HepG2 (cell line): ENCODE results near the gene DPYD. TPM values are rescaled to one million over a fixed set of nuclear protein-coding genes. Genes with fewer than 3 reads are reported as not detected.

ENCODE experiments used
- ATAC-seq: fragments of 200-7000 bp; cut with Tn5 transposase; 3 replicates; pipeline ENCODE4 v1.9.1; 2020; ENCODE audit warnings: mild to moderate bottlenecking, moderate library complexity
- BruUV-seq: library from RNA; stranded (reverse); fragments of 400-500 nt; replicated peaks from 2 replicates; lab custom pipeline; 2021; lab: Mats Ljungman, UMichigan
- CTCF ChIA-PET: fragments of 300-600 bp; formaldehyde crosslinking; extraction: SDS; loops from one replicate; lab custom pipeline; 2021; ENCODE audit warnings: low total read pairs, inconsistent platforms, low intra/inter-chr PET ratio; lab: Yijun Ruan, JAX
- POLR2A ChIA-PET: fragments of 350-600 bp; sonication (Branson Sonifier 250); formaldehyde crosslinking; loops from one replicate; lab custom pipeline; 2020; ENCODE audit warnings: antibody characterized with exemption, inconsistent platforms; lab: Yijun Ruan, JAX
- DNase-seq: peaks from one replicate; pipeline ENCODE4 v3.0.0-alpha.2; 2015; ENCODE audit warnings: low spot score
- FAIRE-seq: peaks from 3 replicates; lab custom pipeline; 2011; peaks lifted over from hg19 to GRCh38; lab: Jason Lieb, UNC
- H2AFZ ChIP-seq: one replicate; pipeline ENCODE4 v1.6.1; 2011; ENCODE audit warnings: low read length, inconsistent platforms
- H3K27ac ChIP-seq: fragments of 300-600 bp; 3 replicates; pipeline ENCODE4 v1.8.0; 2011; ENCODE audit warnings: mixed run types, mild to moderate bottlenecking, mixed read lengths, low read length, inconsistent platforms; ENCODE audit not compliant: insufficient read depth; ENCODE audit errors: extremely low read length
- H3K27me3 ChIP-seq, 2 experiments: fragments of 200-600 bp in 1 of 2; 2 replicates in 1 of 2; 3 replicates in 1 of 2; pipeline versions ENCODE4 v1.6.0 to v1.8.0; 2011; ENCODE audit warnings: low read length in 2 of 2, mild to moderate bottlenecking in 2 of 2, moderate library complexity in 2 of 2, inconsistent platforms in 1 of 2; ENCODE audit not compliant: insufficient read depth in 2 of 2, control insufficient read depth in 1 of 2
- H3K36me3 ChIP-seq, 2 experiments: fragments of 200-600 bp in 1 of 2; replicated peaks in 1 of 2; 2 replicates in 1 of 2; 3 replicates in 1 of 2; pipeline versions ENCODE4 v1.5.1 to v1.8.0; 2011; ENCODE audit warnings: low read length in 2 of 2, inconsistent platforms in 1 of 2; ENCODE audit not compliant: insufficient read depth in 2 of 2, control insufficient read depth in 1 of 2
- H3K4me1 ChIP-seq: 2 replicates; pipeline ENCODE4 v1.5.1; 2012; ENCODE audit warnings: low read length, inconsistent platforms; ENCODE audit not compliant: insufficient read depth
- H3K4me2 ChIP-seq: 2 replicates; pipeline ENCODE4 v1.6.0; 2011; ENCODE audit warnings: low read depth, low read length, inconsistent platforms
- H3K4me3 ChIP-seq, 3 experiments: fragments of 200-600 bp in 1 of 3; sonication (generic), shearing (Covaris generic) in 1 of 3; replicated peaks in 1 of 3; 2 replicates each; pipeline ENCODE4 v1.5.1; 2011 to 2016; ENCODE audit warnings: low read length in 3 of 3, inconsistent platforms in 2 of 3, low read depth in 2 of 3, mild to moderate bottlenecking in 2 of 3, control low read depth in 1 of 3, mixed read lengths in 1 of 3; ENCODE audit not compliant: insufficient read depth in 1 of 3
- H3K79me2 ChIP-seq: one replicate; pipeline ENCODE4 v1.6.1; 2011; ENCODE audit warnings: low read length, inconsistent platforms; ENCODE audit not compliant: insufficient read depth
- H3K9ac ChIP-seq: 2 replicates; pipeline ENCODE4 v1.6.0; 2011; ENCODE audit warnings: mild to moderate bottlenecking, low read depth, low read length, inconsistent platforms; ENCODE audit not compliant: insufficient read depth
- H3K9me3 ChIP-seq: 2 replicates; pipeline ENCODE4 v1.5.1; 2012; ENCODE audit warnings: mild to moderate bottlenecking, low read length
- H4K20me1 ChIP-seq: 2 replicates; pipeline ENCODE4 v1.6.0; 2011; ENCODE audit warnings: inconsistent platforms, mild to moderate bottlenecking, low read length, moderate library complexity; ENCODE audit not compliant: insufficient read depth
- BATF2 ChIP-seq: sonication (generic); formaldehyde crosslinking; IDR thresholded peaks from 2 replicates; pipeline ENCODE4 v1.8.0; 2022; ENCODE audit warnings: mild to moderate bottlenecking, missing genetic modification reagents, moderate library complexity
- CC2D1A ChIP-seq: sonication (generic); formaldehyde crosslinking; IDR thresholded peaks from 2 replicates; pipeline ENCODE4 v1.8.1; 2023; ENCODE audit warnings: mild to moderate bottlenecking, missing genetic modification reagents
- CREBL2 ChIP-seq: sonication (generic); formaldehyde crosslinking; IDR thresholded peaks from 2 replicates; pipeline ENCODE4 v1.8.1; 2023; ENCODE audit warnings: missing genetic modification reagents, mild to moderate bottlenecking, borderline replicate concordance
- DPF2 ChIP-seq: sonication (generic); formaldehyde crosslinking; IDR thresholded peaks from 2 replicates; pipeline ENCODE4 v1.4.0; 2020; ENCODE audit warnings: mild to moderate bottlenecking, low read depth, missing genetic modification reagents, borderline replicate concordance
- GATAD1 ChIP-seq: IDR thresholded peaks from 2 replicates; pipeline ENCODE4 v1.6.1; 2016; ENCODE audit warnings: missing genetic modification reagents, missing compliant biosample characterization
- HNRNPUL1 ChIP-seq: fragments of 200-400 bp; formaldehyde crosslinking; IDR thresholded peaks from 2 replicates; pipeline ENCODE4 v1.6.1; 2017; ENCODE audit warnings: low read depth, mild to moderate bottlenecking, low read length, moderate library complexity
- KDM2A ChIP-seq: sonication (generic); formaldehyde crosslinking; IDR thresholded peaks from 2 replicates; pipeline ENCODE4 v1.4.0; 2020; ENCODE audit warnings: low read depth, missing genetic modification reagents, borderline replicate concordance
- KLF16 ChIP-seq, 2 experiments: sonication (generic) in 1 of 2; formaldehyde crosslinking in 1 of 2; IDR thresholded peaks; 2 replicates each; pipeline versions ENCODE4 v1.6.1 to v1.8.0; 2016 to 2023; ENCODE audit warnings: missing genetic modification reagents in 2 of 2, missing compliant biosample characterization in 1 of 2
- MTA3 ChIP-seq: sonication (generic); formaldehyde crosslinking; IDR thresholded peaks from 2 replicates; pipeline ENCODE4 v1.4.0; 2020; ENCODE audit warnings: missing genetic modification reagents
- NFE2L2 ChIP-seq: fragments of 150-350 bp; IDR thresholded peaks from 2 replicates; pipeline ENCODE4 v1.6.1; 2014; ENCODE audit warnings: low read length
- ZNF207 ChIP-seq: fragments of 450-650 bp; IDR thresholded peaks from 2 replicates; pipeline ENCODE4 v1.6.1; 2016; ENCODE audit warnings: antibody characterized with exemption, borderline replicate concordance
- ZNF616 ChIP-seq: sonication (generic); formaldehyde crosslinking; IDR thresholded peaks from 2 replicates; pipeline ENCODE4 v1.5.0; 2020; ENCODE audit warnings: low read depth, mild to moderate bottlenecking, missing genetic modification reagents
- WGBS: methylation state at CpG from one replicate; pipeline ENCODE4 v1.1.6; 2017; ENCODE audit warnings: low lambda C conversion rate; 5-methylcytosine and 5-hydroxymethylcytosine counted together
- in situ Hi-C: cut with HindIII; loops from 2 replicates; pipeline ENCODE4 v1.10.0; 2017; ENCODE audit warnings: low pct_unique_long_range_greater_than_20kb; ENCODE audit not compliant: extremely low pct_ligation_motif_present
- intact Hi-C: fragments of 100-400 bp; cut with micrococcal nuclease; formaldehyde crosslinking; loops from one replicate; pipeline ENCODE4 v1.10.0; 2022; ENCODE audit not compliant: unreplicated experiment
- polyA plus RNA-seq, 8 experiments: library from polyadenylated mRNA; depleted of rRNA in 3 of 8; stranded (reverse) in 7 of 8; unstranded in 1 of 8; fragments of >200 nt; fragmentation: Illumina TruSeq in 4 of 8; extraction: Trizol in 4 of 8; gene quantifications; 2 replicates each; pipeline versions ENCODE4 v1.2.1 to v1.2.3, GENCODE V29; 2011 to 2016; ENCODE audit warnings: low read depth in 4 of 8, missing spikeins in 1 of 8, mixed read lengths in 1 of 8; ENCODE audit not compliant: insufficient read depth in 1 of 8
- total RNA-seq, 5 experiments: library from RNA; depleted of rRNA; stranded (reverse); fragments of >200 nt; fragmentation: Illumina TruSeq; extraction: Trizol; gene quantifications; 2 replicates each; pipeline ENCODE4 v1.2.3, GENCODE V29; 2016; ENCODE audit warnings: low read depth in 1 of 5
- TF ChIP-seq, protein P1 (sequence below): sonication (generic); formaldehyde crosslinking; IDR thresholded peaks from 2 replicates; pipeline ENCODE4 v1.5.1; 2020; ENCODE audit warnings: missing genetic modification reagents, mild to moderate bottlenecking, borderline replicate concordance
- TF ChIP-seq, protein P2 (sequence below): sonication (generic); formaldehyde crosslinking; IDR thresholded peaks from 2 replicates; pipeline ENCODE4 v1.4.0; 2020; ENCODE audit warnings: mild to moderate bottlenecking, missing genetic modification reagents
- TF ChIP-seq, protein P3 (sequence below): sonication (generic); formaldehyde crosslinking; IDR thresholded peaks from 2 replicates; pipeline ENCODE4 v1.4.0; 2020; ENCODE audit warnings: missing genetic modification reagents

DPYD gene
- total and polyA plus RNA-seq, 2 of the 13 experiments (the other 11 are each of a cell fraction or from before 2014, with no cell fraction given) = 1.3 to 3.4 TPM

GRCh38 chr1:97529600-97529999 lies 391.2 kb downstream of the DPYD start:
- ATAC-seq (no peak), FAIRE-seq (no peak), DNase-seq (no peak)
- Histone ChIP-seq H3K36me3 (no peaks in the 10 kb centered on the region), H3K9ac (no peak overlapping the region), H3K79me2 (no peaks in the 10 kb centered on the region), H3K27me3 (no peaks in the 10 kb centered on the region), H3K4me1 (no peaks in the 10 kb centered on the region)
- POLR2A ChIA-PET = no interaction called here
- intact Hi-C loops = loop anchor here (5.0 to 10.0 kb wide), 2 partner anchors 285 to 342 kb away; no protein-coding TSS in a partner anchor
- TF ChIP-seq NFE2L2 = no peak
- no peak for TF ChIP-seq CREBL2 (CRISPR knock-in tag)
- TF ChIP-seq CC2D1A (CRISPR knock-in tag) = no peak
- TF ChIP-seq HNRNPUL1 = no peak
- TF ChIP-seq, protein P1, sequence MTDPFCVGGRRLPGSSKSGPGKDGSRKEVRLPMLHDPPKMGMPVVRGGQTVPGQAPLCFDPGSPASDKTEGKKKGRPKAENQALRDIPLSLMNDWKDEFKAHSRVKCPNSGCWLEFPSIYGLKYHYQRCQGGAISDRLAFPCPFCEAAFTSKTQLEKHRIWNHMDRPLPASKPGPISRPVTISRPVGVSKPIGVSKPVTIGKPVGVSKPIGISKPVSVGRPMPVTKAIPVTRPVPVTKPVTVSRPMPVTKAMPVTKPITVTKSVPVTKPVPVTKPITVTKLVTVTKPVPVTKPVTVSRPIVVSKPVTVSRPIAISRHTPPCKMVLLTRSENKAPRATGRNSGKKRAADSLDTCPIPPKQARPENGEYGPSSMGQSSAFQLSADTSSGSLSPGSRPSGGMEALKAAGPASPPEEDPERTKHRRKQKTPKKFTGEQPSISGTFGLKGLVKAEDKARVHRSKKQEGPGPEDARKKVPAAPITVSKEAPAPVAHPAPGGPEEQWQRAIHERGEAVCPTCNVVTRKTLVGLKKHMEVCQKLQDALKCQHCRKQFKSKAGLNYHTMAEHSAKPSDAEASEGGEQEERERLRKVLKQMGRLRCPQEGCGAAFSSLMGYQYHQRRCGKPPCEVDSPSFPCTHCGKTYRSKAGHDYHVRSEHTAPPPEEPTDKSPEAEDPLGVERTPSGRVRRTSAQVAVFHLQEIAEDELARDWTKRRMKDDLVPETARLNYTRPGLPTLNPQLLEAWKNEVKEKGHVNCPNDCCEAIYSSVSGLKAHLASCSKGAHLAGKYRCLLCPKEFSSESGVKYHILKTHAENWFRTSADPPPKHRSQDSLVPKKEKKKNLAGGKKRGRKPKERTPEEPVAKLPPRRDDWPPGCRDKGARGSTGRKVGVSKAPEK (CRISPR knock-in tag) = no peak
- no peak for TF ChIP-seq ZNF616
- TF ChIP-seq, protein P2, sequence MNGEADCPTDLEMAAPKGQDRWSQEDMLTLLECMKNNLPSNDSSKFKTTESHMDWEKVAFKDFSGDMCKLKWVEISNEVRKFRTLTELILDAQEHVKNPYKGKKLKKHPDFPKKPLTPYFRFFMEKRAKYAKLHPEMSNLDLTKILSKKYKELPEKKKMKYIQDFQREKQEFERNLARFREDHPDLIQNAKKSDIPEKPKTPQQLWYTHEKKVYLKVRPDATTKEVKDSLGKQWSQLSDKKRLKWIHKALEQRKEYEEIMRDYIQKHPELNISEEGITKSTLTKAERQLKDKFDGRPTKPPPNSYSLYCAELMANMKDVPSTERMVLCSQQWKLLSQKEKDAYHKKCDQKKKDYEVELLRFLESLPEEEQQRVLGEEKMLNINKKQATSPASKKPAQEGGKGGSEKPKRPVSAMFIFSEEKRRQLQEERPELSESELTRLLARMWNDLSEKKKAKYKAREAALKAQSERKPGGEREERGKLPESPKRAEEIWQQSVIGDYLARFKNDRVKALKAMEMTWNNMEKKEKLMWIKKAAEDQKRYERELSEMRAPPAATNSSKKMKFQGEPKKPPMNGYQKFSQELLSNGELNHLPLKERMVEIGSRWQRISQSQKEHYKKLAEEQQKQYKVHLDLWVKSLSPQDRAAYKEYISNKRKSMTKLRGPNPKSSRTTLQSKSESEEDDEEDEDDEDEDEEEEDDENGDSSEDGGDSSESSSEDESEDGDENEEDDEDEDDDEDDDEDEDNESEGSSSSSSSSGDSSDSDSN (CRISPR knock-in tag) = no peak
- TF ChIP-seq, protein P3, sequence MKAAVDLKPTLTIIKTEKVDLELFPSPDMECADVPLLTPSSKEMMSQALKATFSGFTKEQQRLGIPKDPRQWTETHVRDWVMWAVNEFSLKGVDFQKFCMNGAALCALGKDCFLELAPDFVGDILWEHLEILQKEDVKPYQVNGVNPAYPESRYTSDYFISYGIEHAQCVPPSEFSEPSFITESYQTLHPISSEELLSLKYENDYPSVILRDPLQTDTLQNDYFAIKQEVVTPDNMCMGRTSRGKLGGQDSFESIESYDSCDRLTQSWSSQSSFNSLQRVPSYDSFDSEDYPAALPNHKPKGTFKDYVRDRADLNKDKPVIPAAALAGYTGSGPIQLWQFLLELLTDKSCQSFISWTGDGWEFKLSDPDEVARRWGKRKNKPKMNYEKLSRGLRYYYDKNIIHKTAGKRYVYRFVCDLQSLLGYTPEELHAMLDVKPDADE = no peak
- no peak for TF ChIP-seq GATAD1
- TF ChIP-seq MTA3 = no peak
- no peak for TF ChIP-seq ZNF207
- no peak for TF ChIP-seq KLF16 (CRISPR knock-in tag; IDR thresholded peaks at IDR 0.05)
- TF ChIP-seq KDM2A (CRISPR knock-in tag) = no peak
- no peak for TF ChIP-seq BATF2 (CRISPR knock-in tag)
- no peak for TF ChIP-seq DPF2 (CRISPR knock-in tag)
- TF ChIP-seq, all 625 proteins: peak for 0
- Histone ChIP-seq H3K4me3 (no peak overlapping the region), H2AFZ (no peak overlapping the region), H4K20me1 (no peaks in the 10 kb centered on the region), H3K4me2 (no peak overlapping the region), H3K9me3 (peaks cover 9% of the 10 kb centered on the region; the same call in 1 of the 2 replicates), H3K27ac (no peak overlapping the region)
- no TSS peak for BruUV-seq
- WGBS = 39% methylated on average over 1 of the region's 1 CpG
- in situ Hi-C loops = no loop called here
- CTCF ChIA-PET = no interaction called here
